Measurements from ENCODE around the gene BEST4.

DNA sequence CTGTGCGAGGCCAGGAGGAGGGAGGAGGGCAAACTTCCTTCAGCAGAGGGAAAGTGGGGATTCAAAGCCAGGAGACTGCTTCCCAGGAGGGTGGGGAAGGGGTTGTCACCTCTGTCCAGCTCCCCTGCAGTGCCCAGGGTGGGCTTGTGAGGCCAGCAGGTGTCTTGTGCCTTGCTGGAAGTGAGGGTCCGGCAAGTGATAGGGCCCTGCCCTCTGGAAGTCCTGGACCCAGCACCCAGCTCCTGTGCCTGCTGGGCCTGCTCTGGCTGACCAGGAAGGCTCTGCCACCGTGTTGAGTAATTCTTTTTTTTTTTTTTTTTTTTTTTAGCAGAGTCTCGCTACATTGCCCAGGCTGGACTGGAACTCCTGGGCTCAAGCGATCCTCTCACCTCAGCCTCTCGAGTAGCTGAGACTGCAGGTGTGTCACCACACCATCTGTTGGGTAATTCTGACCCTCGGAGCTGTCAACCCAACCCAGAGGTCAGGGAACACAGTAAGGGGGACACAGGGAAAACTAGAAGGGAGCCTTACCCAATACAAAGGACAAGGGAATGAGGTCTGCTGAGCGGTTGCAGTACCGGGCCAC lies 1.0 kb downstream of the BEST4 start:
- no peak for TF ChIP-seq EP300 (IDR thresholded peaks at IDR 0.05)
- no peak for TF ChIP-seq CTCF (IDR thresholded peaks at IDR 0.05)
- TF ChIP-seq POLR2A (IDR thresholded peaks at IDR 0.05): no peak
